ENCODE results near the gene MYH10.

DNA sequence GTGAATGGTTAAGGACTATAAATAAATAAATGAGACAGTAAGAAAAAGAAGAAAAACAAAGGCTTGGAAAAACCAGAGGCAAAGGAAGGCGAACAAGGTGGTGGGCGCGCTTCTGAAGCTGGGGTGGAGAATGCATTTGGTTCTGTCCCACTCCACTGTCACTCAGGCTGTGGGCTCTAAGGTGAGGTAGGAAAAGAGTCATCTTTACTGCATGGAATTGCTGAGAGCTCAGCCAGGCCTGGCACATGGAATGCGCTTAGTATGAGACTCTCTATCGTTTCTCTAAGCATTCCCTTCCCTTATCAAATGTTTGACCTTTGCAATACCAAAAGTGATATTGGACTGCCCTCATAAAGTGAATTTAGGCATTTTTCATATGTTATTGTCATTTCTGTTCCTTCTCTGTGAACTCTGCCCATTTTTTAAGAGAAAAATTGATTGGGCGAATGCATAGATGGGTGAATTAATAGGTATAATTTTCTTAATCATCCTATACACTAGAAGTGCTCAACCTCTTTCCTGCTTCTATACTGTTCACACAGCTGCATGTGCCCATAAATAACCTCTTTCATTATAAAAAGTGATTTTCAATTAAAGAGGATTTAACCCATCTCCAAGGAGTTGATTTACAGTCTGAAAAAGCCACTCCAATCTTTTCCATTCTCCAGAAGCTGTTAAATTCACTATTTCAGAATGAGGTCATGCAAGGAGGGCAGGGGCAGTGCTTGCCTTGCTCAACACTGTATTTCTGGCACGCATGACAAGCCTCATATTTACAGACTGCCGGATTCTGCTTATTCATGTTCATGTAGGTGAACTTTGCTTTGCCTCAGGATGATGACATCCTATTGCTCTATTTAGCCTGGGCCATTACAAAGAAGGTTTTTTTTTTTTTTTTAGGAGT lies 87.7 kb downstream of the MYH10 start:
- TF ChIP-seq ZC3H10 (CRISPR knock-in tag; IDR thresholded peaks at IDR 0.05) (no peak), ZFP3 (CRISPR knock-in tag; IDR thresholded peaks at IDR 0.05) (no peak), BACH2 (CRISPR knock-in tag; IDR thresholded peaks at IDR 0.05; ENCODE audit: borderline replicate concordance) (no peak), ZNF8 (CRISPR knock-in tag; IDR thresholded peaks at IDR 0.05) (no peak), TCF4 (CRISPR knock-in tag; IDR thresholded peaks at IDR 0.05; ENCODE audit: borderline replicate concordance) (no peak), RARB (CRISPR knock-in tag; IDR thresholded peaks at IDR 0.05) (no peak), ARNTL (CRISPR knock-in tag; IDR thresholded peaks at IDR 0.05; ENCODE audit: borderline replicate concordance, low read depth) (no peak), ZNF70 (CRISPR knock-in tag; IDR thresholded peaks at IDR 0.05) (no peak), PPARA (CRISPR knock-in tag; IDR thresholded peaks at IDR 0.05; ENCODE audit: borderline replicate concordance) (no peak)
- TF ChIP-seq, protein P1, sequence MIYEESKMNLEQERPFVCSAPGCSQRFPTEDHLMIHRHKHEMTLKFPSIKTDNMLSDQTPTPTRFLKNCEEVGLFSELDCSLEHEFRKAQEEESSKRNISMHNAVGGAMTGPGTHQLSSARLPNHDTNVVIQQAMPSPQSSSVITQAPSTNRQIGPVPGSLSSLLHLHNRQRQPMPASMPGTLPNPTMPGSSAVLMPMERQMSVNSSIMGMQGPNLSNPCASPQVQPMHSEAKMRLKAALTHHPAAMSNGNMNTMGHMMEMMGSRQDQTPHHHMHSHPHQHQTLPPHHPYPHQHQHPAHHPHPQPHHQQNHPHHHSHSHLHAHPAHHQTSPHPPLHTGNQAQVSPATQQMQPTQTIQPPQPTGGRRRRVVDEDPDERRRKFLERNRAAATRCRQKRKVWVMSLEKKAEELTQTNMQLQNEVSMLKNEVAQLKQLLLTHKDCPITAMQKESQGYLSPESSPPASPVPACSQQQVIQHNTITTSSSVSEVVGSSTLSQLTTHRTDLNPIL (CRISPR knock-in tag; IDR thresholded peaks at IDR 0.05; ENCODE audit: low read depth) = no peak
- TF ChIP-seq, protein P2, sequence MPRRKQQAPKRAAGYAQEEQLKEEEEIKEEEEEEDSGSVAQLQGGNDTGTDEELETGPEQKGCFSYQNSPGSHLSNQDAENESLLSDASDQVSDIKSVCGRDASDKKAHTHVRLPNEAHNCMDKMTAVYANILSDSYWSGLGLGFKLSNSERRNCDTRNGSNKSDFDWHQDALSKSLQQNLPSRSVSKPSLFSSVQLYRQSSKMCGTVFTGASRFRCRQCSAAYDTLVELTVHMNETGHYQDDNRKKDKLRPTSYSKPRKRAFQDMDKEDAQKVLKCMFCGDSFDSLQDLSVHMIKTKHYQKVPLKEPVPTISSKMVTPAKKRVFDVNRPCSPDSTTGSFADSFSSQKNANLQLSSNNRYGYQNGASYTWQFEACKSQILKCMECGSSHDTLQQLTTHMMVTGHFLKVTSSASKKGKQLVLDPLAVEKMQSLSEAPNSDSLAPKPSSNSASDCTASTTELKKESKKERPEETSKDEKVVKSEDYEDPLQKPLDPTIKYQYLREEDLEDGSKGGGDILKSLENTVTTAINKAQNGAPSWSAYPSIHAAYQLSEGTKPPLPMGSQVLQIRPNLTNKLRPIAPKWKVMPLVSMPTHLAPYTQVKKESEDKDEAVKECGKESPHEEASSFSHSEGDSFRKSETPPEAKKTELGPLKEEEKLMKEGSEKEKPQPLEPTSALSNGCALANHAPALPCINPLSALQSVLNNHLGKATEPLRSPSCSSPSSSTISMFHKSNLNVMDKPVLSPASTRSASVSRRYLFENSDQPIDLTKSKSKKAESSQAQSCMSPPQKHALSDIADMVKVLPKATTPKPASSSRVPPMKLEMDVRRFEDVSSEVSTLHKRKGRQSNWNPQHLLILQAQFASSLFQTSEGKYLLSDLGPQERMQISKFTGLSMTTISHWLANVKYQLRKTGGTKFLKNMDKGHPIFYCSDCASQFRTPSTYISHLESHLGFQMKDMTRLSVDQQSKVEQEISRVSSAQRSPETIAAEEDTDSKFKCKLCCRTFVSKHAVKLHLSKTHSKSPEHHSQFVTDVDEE (CRISPR knock-in tag; IDR thresholded peaks at IDR 0.05) = no peak
- TF ChIP-seq, protein P3, sequence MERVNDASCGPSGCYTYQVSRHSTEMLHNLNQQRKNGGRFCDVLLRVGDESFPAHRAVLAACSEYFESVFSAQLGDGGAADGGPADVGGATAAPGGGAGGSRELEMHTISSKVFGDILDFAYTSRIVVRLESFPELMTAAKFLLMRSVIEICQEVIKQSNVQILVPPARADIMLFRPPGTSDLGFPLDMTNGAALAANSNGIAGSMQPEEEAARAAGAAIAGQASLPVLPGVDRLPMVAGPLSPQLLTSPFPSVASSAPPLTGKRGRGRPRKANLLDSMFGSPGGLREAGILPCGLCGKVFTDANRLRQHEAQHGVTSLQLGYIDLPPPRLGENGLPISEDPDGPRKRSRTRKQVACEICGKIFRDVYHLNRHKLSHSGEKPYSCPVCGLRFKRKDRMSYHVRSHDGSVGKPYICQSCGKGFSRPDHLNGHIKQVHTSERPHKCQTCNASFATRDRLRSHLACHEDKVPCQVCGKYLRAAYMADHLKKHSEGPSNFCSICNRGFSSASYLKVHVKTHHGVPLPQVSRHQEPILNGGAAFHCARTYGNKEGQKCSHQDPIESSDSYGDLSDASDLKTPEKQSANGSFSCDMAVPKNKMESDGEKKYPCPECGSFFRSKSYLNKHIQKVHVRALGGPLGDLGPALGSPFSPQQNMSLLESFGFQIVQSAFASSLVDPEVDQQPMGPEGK (CRISPR knock-in tag; IDR thresholded peaks at IDR 0.05; ENCODE audit: borderline replicate concordance) = no peak
- TF ChIP-seq, protein P4, sequence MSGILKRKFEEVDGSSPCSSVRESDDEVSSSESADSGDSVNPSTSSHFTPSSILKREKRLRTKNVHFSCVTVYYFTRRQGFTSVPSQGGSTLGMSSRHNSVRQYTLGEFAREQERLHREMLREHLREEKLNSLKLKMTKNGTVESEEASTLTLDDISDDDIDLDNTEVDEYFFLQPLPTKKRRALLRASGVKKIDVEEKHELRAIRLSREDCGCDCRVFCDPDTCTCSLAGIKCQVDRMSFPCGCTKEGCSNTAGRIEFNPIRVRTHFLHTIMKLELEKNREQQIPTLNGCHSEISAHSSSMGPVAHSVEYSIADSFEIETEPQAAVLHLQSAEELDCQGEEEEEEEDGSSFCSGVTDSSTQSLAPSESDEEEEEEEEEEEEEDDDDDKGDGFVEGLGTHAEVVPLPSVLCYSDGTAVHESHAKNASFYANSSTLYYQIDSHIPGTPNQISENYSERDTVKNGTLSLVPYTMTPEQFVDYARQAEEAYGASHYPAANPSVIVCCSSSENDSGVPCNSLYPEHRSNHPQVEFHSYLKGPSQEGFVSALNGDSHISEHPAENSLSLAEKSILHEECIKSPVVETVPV (CRISPR knock-in tag; IDR thresholded peaks at IDR 0.05) = no peak
- TF ChIP-seq, protein P5, sequence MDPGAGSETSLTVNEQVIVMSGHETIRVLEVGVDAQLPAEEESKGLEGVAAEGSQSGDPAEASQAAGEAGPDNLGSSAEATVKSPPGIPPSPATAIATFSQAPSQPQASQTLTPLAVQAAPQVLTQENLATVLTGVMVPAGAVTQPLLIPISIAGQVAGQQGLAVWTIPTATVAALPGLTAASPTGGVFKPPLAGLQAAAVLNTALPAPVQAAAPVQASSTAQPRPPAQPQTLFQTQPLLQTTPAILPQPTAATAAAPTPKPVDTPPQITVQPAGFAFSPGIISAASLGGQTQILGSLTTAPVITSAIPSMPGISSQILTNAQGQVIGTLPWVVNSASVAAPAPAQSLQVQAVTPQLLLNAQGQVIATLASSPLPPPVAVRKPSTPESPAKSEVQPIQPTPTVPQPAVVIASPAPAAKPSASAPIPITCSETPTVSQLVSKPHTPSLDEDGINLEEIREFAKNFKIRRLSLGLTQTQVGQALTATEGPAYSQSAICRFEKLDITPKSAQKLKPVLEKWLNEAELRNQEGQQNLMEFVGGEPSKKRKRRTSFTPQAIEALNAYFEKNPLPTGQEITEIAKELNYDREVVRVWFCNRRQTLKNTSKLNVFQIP (CRISPR knock-in tag; IDR thresholded peaks at IDR 0.05; ENCODE audit: borderline replicate concordance, low read depth) = no peak
